ENCODE results near the gene KIF5C.
A peak's percentile ranks its signal among the peaks of the same experiment; 100 is the strongest.

KIF5C gene

GRCh38 chr2:149015926-149016563, 141.0 kb downstream of the KIF5C start:
- DNase-seq (ENCODE audit: low read depth in 3 of 3) = no peak

GRCh38 chr2:149017116-149017985, 142.3 kb downstream of the KIF5C start:
- peak; percentile 42 to 66 (median 64) for DNase-seq (ENCODE audit: low read depth in 3 of 3)

DNA sequence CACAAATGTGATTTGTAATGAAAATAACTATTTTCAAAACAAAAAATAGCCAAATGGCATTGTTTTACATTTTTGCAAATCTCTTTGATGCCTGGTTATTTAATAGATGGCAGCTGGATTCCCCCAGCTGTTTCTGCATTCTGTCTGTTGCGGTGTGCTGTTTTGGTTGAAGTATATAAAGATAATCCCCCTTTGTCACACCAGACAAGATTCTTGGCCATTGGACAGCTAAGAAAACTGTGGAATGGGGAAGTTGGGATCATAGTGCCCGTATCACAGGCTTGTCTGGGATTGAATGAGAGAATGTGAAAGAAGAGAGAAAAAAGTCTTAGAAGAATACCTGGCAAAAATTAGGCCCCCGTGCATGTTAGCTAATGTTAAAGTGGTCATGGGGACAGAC, 144.0 kb downstream of the KIF5C start:
- DNase-seq (ENCODE audit: low read depth in 3 of 3) = no peak

DNA sequence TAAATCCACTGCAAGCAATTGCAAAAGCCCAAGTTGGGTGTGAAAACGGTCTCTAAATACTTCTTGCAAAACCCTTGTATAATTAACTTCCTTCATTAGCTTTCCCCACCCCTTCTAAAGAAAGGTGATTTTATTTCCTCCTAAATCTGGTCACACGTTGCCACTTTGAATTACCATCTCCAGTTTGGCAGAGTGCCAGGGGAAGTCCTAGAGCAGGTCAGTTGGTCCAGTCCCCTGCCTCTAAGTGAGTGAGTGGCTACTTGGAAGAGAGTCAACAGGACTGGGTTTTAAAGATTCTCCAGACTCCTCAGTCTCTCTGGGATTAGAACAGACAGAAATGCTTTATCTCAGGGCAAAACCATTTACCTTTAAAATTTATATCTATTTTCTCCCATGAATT, 144.7 kb downstream of the KIF5C start:
- DNase-seq (ENCODE audit: low read depth in 3 of 3) = no peak

GRCh38 chr2:149020432-149020851, 145.4 kb downstream of the KIF5C start:
- DNase-seq (ENCODE audit: low read depth in 3 of 3) = no peak

- DNase-seq (ENCODE audit: low read depth in 3 of 3) = no peak
Measured at GRCh38 chr2:149021271-149021719, 146.3 kb downstream of the KIF5C start.

GRCh38 chr2:149021761-149022160, 146.7 kb downstream of the KIF5C start:
- DNase-seq (ENCODE audit: low read depth in 3 of 3) = no peak

GRCh38 chr2:149023091-149023490, 148.1 kb downstream of the KIF5C start:
- DNase-seq (ENCODE audit: low read depth in 3 of 3) = no peak

DNA sequence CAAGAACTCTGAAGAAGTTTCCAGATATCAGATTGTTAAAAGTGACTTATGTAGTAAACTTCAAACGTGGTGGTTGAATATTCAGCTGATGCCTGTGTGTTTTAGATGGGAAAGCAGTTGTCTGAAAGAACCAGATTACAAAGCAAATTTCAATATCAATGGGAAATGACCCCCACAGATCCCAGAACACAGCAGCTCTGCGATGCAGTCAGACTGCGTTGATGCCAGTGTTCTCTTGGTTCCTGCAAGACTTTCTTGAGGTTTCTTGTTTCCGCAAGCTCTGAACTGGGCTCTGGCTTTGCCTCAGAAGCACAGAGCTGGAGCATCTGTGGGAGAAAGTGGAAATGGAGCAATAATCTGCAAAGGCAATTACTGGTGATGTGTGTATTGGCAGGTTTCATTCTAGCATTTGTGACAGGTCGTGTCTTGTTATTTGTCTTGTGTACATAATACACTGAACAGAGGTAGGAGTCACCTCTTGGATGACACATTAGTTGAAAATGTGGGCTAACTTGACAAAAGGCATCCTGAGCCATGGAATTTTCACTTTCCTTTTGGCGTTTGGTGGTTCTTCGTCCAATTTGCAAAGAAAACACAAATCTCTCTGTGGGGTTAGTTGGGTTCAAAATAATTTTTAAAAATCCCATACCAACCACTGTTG, 152.7 kb downstream of the KIF5C start:
- no peak for DNase-seq (ENCODE audit: low read depth in 3 of 3)

GRCh38 chr2:149028377-149028776, 153.3 kb downstream of the KIF5C start:
- DNase-seq (ENCODE audit: low read depth in 3 of 3) = no peak

- DNase-seq (ENCODE audit: low read depth in 3 of 3) = no peak
Measured at GRCh38 chr2:149028891-149029290, 153.9 kb downstream of the KIF5C start.

GRCh38 chr2:149029307-149029965, 154.4 kb downstream of the KIF5C start:
- DNase-seq (ENCODE audit: low read depth in 3 of 3) = no peak

DNA sequence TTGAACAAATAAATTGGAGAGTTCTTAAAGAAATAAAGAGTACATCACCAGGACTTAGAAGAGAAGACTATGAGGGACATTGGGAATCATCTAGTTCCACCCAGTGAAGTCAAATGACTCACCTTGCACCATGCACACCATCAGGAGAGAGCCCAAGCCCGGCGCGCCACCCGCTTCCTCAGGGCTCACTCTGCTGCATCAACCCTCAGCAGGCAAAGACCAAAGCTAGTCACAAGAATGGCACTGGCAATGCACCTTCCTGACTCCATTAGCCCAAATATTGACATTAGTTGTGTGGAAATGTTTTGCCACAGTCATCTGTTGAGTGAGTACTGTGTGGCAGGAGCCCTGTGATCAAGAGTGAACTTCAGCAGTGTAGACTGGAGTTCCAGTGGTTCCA, 156.4 kb downstream of the KIF5C start:
- no peak for DNase-seq (ENCODE audit: low read depth in 3 of 3)

DNA sequence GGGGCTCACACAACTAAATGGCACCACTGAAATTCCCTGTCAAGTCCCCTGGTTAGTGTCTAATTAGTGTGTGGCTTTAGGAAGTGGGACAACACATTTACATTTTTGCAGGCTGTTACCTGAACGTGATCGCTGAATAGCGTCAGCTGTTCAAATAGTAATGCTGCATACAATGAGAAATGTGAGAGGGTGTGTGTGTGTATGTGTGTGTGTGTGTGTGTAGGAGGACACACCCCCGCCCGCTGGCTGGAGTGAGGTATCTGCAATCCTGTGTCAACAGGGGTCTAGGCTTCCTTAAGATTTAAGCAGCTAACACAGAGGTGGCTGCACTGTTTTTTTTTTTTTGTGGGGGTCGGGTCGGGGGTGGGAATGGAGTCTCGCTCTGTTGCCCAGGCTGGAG, 158.7 kb downstream of the KIF5C start:
- no peak for DNase-seq (ENCODE audit: low read depth in 3 of 3)

DNA sequence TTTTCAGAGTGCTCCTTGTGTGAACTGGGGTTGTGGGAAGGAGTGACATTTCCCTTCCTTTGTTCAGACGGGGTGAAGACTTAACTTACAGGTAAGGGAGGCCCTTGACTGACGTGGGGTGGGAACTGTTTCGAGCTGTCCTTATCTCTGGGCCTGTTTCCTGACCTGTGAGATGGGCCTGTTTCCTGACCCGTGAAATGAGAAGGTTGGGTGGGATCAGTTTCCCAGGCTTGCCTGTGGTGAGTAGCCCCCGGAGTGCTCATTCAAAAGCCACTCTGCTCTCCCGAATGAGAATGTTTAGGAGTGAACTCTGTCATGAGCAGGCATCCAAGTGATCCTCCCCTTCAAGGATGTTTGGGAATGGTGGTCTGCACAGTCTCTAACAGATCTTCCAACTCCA, 159.4 kb downstream of the KIF5C start:
- DNase-seq (ENCODE audit: low read depth in 3 of 3) = no peak

- DNase-seq (ENCODE audit: low read depth in 3 of 3) = no peak
Measured at GRCh38 chr2:149036507-149037293, 161.7 kb downstream of the KIF5C start.

- no peak for DNase-seq (ENCODE audit: low read depth in 3 of 3)
Measured at GRCh38 chr2:149037851-149038250, 162.8 kb downstream of the KIF5C start.

GRCh38 chr2:149038442-149039212, 163.6 kb downstream of the KIF5C start, which contains the start of gene LYPD6B:
Gene LYPD6B, plus strand, starts transcription at chr2:149038699. Its CDS starts 92,250 bp downstream, at chr2:149130949.
- DNase-seq (ENCODE audit: low read depth in 3 of 3) = no peak

DNA sequence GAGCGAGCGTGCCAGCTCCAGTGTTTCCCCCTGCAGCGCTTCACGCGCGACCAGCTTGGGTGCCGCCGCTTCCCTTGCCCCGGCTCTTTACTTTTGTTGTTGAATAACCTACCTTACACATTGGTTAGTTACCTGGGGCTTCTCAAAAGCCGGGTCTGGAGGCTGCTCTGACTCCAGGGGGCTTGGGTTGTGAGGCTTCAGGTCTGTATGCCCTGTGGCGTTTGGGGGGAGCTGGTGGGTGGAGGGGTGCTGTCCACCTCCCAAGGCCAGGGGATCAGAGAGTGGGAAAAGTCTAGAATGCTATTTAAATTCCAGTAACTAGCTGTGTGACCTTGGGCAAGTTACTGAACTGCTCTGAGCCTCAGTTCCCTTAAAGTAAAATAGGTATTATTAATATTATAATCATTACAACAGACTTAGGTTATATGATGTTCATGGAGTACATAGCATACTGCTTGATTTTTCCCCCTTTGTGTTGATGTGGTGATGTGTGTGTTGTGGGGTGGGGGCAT, 164.2 kb downstream of the KIF5C start:
- DNase-seq (ENCODE audit: low read depth in 3 of 3) = no peak

GRCh38 chr2:149040451-149040850, 165.4 kb downstream of the KIF5C start:
- DNase-seq (ENCODE audit: low read depth in 3 of 3) = peak in 2 of 3 experiments; percentile 11 to 49

Data from stimulated activated CD4-positive, alpha-beta T cell treated with anti-CD3 and anti-CD28 coated beads, TNF-alpha, amount 100 ng/mL, for 24 hours (primary cell).